ENCODE results near the gene EFNB3. TPM values are rescaled to one million over a fixed set of nuclear protein-coding genes. Genes with fewer than 3 reads are reported as not detected.

EFNB3 gene
- total and polyA plus RNA-seq, 2 of the 13 experiments (the other 11 are each of a cell fraction or from before 2014, with no cell fraction given) = 0.07 to 0.25 TPM

- no peak overlapping the region for H3K4me2 ChIP-seq (ENCODE audit: low read depth, low read length)
- ATAC-seq = no peak
- no peak overlapping the region for H3K27ac ChIP-seq (ENCODE audit: extremely low read length, insufficient read depth, low read length)
- BruUV-seq (replicated peaks) = no TSS peak
- intact Hi-C loops (cut with micrococcal nuclease; ENCODE audit: unreplicated experiment) = loop anchor here (5.0 kb wide), 1 partner anchor 85 kb away; the partner anchor contains the start of gene KDM6B
- in situ Hi-C loops (cut with HindIII; ENCODE audit: extremely low pct_ligation_motif_present, low pct_unique_long_range_greater_than_20kb) = no loop called here
- TF ChIP-seq NFE2 (CRISPR knock-in tag; IDR thresholded peaks at IDR 0.05) = no peak
- no peak for TF ChIP-seq CENPX (CRISPR knock-in tag; IDR thresholded peaks at IDR 0.05)
- TF ChIP-seq HOXA5 (CRISPR knock-in tag; IDR thresholded peaks at IDR 0.05) = no peak
- no peak for TF ChIP-seq HINFP (CRISPR knock-in tag; IDR thresholded peaks at IDR 0.05; ENCODE audit: low read depth)
- TF ChIP-seq MTA3 (CRISPR knock-in tag; IDR thresholded peaks at IDR 0.05) = no peak
- no peak for TF ChIP-seq RARA (CRISPR knock-in tag; IDR thresholded peaks at IDR 0.05)
- TF ChIP-seq ZNF839 (CRISPR knock-in tag; IDR thresholded peaks at IDR 0.05; ENCODE audit: borderline replicate concordance) = no peak
- no peak for TF ChIP-seq PHB2 (IDR thresholded peaks at IDR 0.05; ENCODE audit: partially characterized antibody)
- no peak for TF ChIP-seq SIX4 (CRISPR knock-in tag; IDR thresholded peaks at IDR 0.05)
- no peak for TF ChIP-seq ZNF292 (CRISPR knock-in tag; IDR thresholded peaks at IDR 0.05; ENCODE audit: borderline replicate concordance, low read depth)
- TF ChIP-seq MAF1 (CRISPR knock-in tag; IDR thresholded peaks at IDR 0.05; ENCODE audit: borderline replicate concordance) = no peak
- no peak for TF ChIP-seq ADNP (CRISPR knock-in tag; IDR thresholded peaks at IDR 0.05)
- no peak for TF ChIP-seq FOXK1 (CRISPR knock-in tag; IDR thresholded peaks at IDR 0.05; ENCODE audit: borderline replicate concordance, low read depth)
- no peak for TF ChIP-seq ZFYVE20 (CRISPR knock-in tag; IDR thresholded peaks at IDR 0.05; ENCODE audit: borderline replicate concordance, low read depth)
- no peak for TF ChIP-seq NBN (conservative IDR thresholded peaks at IDR 0.05)
- no peak for TF ChIP-seq ZNF562 (CRISPR knock-in tag; IDR thresholded peaks at IDR 0.05; ENCODE audit: borderline replicate concordance)
- TF ChIP-seq ZMAT3 (CRISPR knock-in tag; conservative IDR thresholded peaks at IDR 0.05) = no peak
- no peak for TF ChIP-seq ZNF337 (CRISPR knock-in tag; IDR thresholded peaks at IDR 0.05; ENCODE audit: borderline replicate concordance, low read depth)
- TF ChIP-seq SP2 (CRISPR knock-in tag; IDR thresholded peaks at IDR 0.05) = no peak
- no peak for TF ChIP-seq ZMAT5 (CRISPR knock-in tag; IDR thresholded peaks at IDR 0.05; ENCODE audit: borderline replicate concordance, low read depth)
- H3K4me1 ChIP-seq (ENCODE audit: insufficient read depth, low read length) = peaks cover 37% of the 10 kb centered on the region
- no peaks in the 10 kb centered on the region for H3K9me3 ChIP-seq (ENCODE audit: low read length)
- no peaks in the 10 kb centered on the region for H3K36me3 ChIP-seq (replicated peaks in 1 of 2; ENCODE audit: control insufficient read depth in 1 of 2, insufficient read depth in 2 of 2, low read length in 2 of 2)
- CTCF ChIA-PET (ENCODE audit: low intra/inter-chr PET ratio, low total read pairs) = no interaction called here
- no peak overlapping the region for H3K9ac ChIP-seq (ENCODE audit: insufficient read depth, low read depth, low read length)
- POLR2A ChIA-PET = no interaction called here
- H3K4me3 ChIP-seq (replicated peaks in 1 of 3; ENCODE audit: insufficient read depth in 1 of 3, low read depth in 2 of 3, low read length in 3 of 3) = no peak overlapping the region
- WGBS (ENCODE audit: low lambda C conversion rate) = 6% methylated on average over 4 of the region's 4 CpGs
- DNase-seq (ENCODE audit: low spot score) = peak; percentile 34
- H3K79me2 ChIP-seq (ENCODE audit: insufficient read depth, low read length) = no peaks in the 10 kb centered on the region
- H3K27me3 ChIP-seq (ENCODE audit: control insufficient read depth in 1 of 2, insufficient read depth in 2 of 2, low read length in 2 of 2) = peaks cover 0 to 10% of the 10 kb centered on the region in 2 experiments; a peak in 3 of 5 replicates
- no peaks in the 10 kb centered on the region for H4K20me1 ChIP-seq (ENCODE audit: insufficient read depth, low read length)
- FAIRE-seq = no peak
- H2AFZ ChIP-seq (ENCODE audit: low read length) = no peak overlapping the region
Measured at GRCh38 chr17:7747635-7748071, 42.7 kb downstream of the EFNB3 start.

All from HepG2 (cell line).